Ovary (tissue), 9 donors: ENCODE measurements around the gene TOMM22. TPM values are rescaled to one million over a fixed set of nuclear protein-coding genes. Genes with fewer than 3 reads are reported as not detected.

Source experiments
- DNase-seq, 5 donors: peaks; one replicate each; pipeline ENCODE4 v3.0.0-alpha.2; 2019 to 2020
- H3K27ac ChIP-seq, 2 donors: fragments of 200-600 bp; one replicate each; pipeline versions ENCODE4 v1.5.1 to v1.8.0; 2019 to 2022
- H3K27me3 ChIP-seq: fragments of 200-600 bp; one replicate; pipeline ENCODE4 v1.8.0; 2022
- H3K36me3 ChIP-seq: fragments of 200-600 bp; sonication (generic); one replicate; pipeline ENCODE4 v1.5.1; 2019
- H3K4me1 ChIP-seq: one replicate; pipeline ENCODE4 v1.8.1; 2013; ENCODE audit warnings: mild to moderate bottlenecking, moderate library complexity; ENCODE audit not compliant: insufficient read depth
- H3K4me3 ChIP-seq: fragments of 200-600 bp; sonication (generic); one replicate; pipeline ENCODE4 v1.5.1; 2017
- H3K9me3 ChIP-seq, 2 donors: fragments of 200-600 bp in 1 of 2; sonication (generic) in 1 of 2; one replicate each; pipeline versions ENCODE4 v1.5.1 to v1.8.1; 2013 to 2019; ENCODE audit warnings: mild to moderate bottlenecking in 1 of 2, moderate library complexity in 1 of 2
- EP300 ChIP-seq: sonication (generic); formaldehyde crosslinking; IDR thresholded peaks from one replicate; pipeline ENCODE4 v1.6.1; 2017; ENCODE audit warnings: antibody characterized with exemption
- POLR2A ChIP-seq: fragments of 450-650 bp; IDR thresholded peaks from one replicate; pipeline ENCODE4 v1.6.1; 2017; ENCODE audit warnings: antibody characterized with exemption, mild to moderate bottlenecking, moderate library complexity
- WGBS, 3 donors: extraction: QIAGEN DNeasy Blood & Tissue Kit in 1 of 3; methylation state at CpG; one replicate each; pipeline versions ENCODE4 v1.1.5 to v1.1.7; 2013 to 2017; 5-methylcytosine and 5-hydroxymethylcytosine counted together
- intact Hi-C, 4 donors: fragments of 100-400 bp; cut with DNase I; formaldehyde crosslinking; loops; one replicate each; pipeline versions ENCODE4 v1.11.0 to v1.15.1; 2022 to 2023
- polyA plus RNA-seq, 2 donors: library from polyadenylated mRNA; stranded (reverse); fragments of 200-250 nt in 1 of 2; fragments of 350-450 nt in 1 of 2; fragmentation: Illumina TruSeq in 1 of 2; extraction: RNeasy Lipid Tissue Mini Kit (QIAGEN cat#74804) in 1 of 2; gene quantifications; one replicate each; pipeline ENCODE4 v1.2.3, GENCODE V29; 2013 to 2014
- total RNA-seq, 7 donors: library from RNA; depleted of rRNA in 2 of 7; stranded (reverse); fragments of >200 nt in 2 of 7; fragmentation: NEBNext Ultra II Directional in 3 of 7; extraction: Animal tissue kit (Norgen Biotek cat#: 25700) in 3 of 7; gene quantifications; one replicate each; pipeline versions ENCODE4 v1.1.0 to v1.2.4, GENCODE V29; 2016 to 2023
- TF ChIP-seq, protein P1 (sequence below), 3 donors: fragments of 450-650 bp in 2 of 3; fragments of 200-600 bp in 1 of 3; IDR thresholded peaks; one replicate each; pipeline versions ENCODE4 v1.5.1 to v1.8.0; 2016 to 2022; ENCODE audit warnings: antibody characterized with exemption in 3 of 3, mild to moderate bottlenecking in 1 of 3
- donor health status: DM: no; HTN: no; CAD: no; lungs with moderate emphysema.
- donor health status: DM: no; HTN: no; CAD: no.
- donor health status: Bipolar disorder and iron deficiency.
- donor health status: DM: yes; HTN: yes; CAD: no.
- donor health status: DM: no; HTN: no; CAD: no.
- donor health status: DM: yes; HTN: yes; CAD: no.

The TOMM22 gene
- total and polyA plus RNA-seq, 9 donors, result 30.0 to 96.3 (median 57.7) TPM

DNA sequence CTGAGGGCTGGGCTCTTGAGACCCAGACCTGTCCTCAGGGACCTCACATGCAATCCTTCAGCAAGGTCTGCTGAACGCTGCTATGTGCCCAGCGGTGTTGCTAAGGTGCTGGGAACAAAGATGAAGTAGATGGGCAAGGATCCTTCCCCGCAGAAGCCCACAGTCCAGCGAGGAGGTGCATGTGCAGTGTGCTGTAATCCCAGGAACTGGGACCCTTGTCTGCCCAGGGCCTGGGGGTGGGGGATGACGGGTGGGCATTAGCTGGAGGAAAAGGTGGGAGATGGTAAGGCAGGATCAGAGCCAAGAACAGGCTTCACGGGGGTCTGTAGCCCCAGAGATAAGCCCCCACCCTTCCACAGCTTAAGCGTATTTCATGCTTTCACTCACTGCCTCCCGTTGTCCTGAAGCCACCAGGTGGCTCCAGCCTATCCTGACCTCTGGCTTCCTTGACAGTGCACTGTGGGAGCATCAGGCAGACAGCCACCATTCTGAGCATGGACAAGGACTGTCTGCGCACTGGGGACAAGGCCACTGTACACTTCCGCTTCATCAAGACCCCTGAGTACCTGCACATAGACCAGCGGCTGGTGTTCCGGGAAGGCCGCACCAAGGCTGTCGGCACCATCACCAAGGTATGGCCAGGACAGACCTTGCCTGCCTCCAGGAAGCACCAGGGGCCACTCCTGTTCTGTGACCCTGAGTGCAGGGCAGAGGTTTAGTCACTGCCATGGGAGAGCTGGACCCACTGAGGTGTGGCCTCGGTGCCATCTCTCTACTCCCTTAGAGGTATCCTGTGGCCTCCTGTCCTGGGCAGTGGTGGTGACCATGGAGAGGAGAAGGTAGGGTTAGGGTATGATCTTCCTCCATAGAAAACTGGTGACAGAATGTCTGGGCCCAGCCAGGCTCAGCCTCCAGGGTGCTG is 46.0 kb downstream of the TOMM22 start:
- Histone ChIP-seq H3K36me3 (no peaks in the 10 kb centered on the region), H3K4me3 (no peak overlapping the region), H3K9me3 (no peaks in the 10 kb centered on the region), H3K27me3 (no peaks in the 10 kb centered on the region), H3K4me1 (peaks cover 4% of the 10 kb centered on the region), H3K27ac (no peak overlapping the region)
- intact Hi-C loops, result no loop called here
- peak in 3 of 5 donors; percentile 8 to 27 (median 17) for DNase-seq
- 90 to 91% (median 91%) methylated on average over 15 of the region's 15 CpGs for WGBS, 3 donors
- TF ChIP-seq, protein P1, sequence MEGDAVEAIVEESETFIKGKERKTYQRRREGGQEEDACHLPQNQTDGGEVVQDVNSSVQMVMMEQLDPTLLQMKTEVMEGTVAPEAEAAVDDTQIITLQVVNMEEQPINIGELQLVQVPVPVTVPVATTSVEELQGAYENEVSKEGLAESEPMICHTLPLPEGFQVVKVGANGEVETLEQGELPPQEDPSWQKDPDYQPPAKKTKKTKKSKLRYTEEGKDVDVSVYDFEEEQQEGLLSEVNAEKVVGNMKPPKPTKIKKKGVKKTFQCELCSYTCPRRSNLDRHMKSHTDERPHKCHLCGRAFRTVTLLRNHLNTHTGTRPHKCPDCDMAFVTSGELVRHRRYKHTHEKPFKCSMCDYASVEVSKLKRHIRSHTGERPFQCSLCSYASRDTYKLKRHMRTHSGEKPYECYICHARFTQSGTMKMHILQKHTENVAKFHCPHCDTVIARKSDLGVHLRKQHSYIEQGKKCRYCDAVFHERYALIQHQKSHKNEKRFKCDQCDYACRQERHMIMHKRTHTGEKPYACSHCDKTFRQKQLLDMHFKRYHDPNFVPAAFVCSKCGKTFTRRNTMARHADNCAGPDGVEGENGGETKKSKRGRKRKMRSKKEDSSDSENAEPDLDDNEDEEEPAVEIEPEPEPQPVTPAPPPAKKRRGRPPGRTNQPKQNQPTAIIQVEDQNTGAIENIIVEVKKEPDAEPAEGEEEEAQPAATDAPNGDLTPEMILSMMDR (IDR thresholded peaks at IDR 0.05), result no peak
- TF ChIP-seq POLR2A (no peak), EP300 (no peak)

DNA sequence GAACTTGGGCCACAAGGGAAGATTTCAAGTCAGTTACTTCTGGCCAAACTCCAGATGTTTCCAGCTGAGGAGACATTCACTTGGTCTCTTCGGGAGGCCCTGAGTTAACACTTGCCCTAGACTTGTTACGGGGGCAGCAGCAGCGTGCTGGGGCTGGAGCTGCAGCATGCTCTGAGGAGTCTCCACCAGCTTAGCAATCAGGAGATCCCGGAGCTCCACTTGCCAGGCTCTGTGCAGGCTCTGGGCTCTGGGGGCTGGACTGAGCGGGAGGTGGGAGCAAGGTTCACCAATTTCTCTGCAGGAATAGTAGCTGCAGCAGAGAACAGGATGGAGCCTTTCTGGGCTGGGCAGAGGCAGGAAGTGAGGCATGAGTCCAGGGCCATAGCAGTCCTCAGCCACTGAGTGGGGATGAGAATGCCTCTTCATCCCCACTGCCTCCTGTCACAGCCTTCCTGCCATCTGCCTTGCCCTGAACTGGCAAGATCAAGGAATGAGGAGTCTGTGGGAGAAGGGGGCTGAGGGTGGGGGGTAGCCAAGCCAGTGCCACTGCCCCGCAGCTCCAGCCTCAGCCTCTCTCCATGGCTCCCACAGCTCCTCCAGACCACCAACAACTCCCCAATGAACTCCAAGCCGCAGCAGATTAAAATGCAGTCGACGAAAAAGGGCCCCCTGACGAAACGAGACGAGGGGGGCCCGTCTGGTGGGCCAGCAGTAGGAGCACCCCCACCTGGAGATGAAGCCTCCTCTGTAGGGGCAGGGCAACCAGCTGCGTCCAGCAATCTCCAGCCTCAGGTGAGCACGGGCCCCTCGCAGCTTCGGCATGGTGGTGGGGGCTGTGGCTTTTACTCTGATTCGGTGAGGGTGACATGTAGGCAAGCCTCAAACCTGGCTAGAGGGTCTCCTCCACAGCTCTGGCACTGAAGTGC is 47.4 kb downstream of the TOMM22 start:
- H3K4me1 ChIP-seq, result peaks cover 17% of the 10 kb centered on the region
- no peak overlapping the region for H3K27ac ChIP-seq
- intact Hi-C loops, result no loop called here
- H3K4me3 ChIP-seq, result no peak overlapping the region
- no peaks in the 10 kb centered on the region for H3K36me3 ChIP-seq
- no peaks in the 10 kb centered on the region for H3K27me3 ChIP-seq
- no peaks in the 10 kb centered on the region for H3K9me3 ChIP-seq
- TF ChIP-seq EP300 (no peak), POLR2A (no peak)
- TF ChIP-seq, protein P1 (IDR thresholded peaks at IDR 0.05), result no peak
- DNase-seq, result peak in 2 of 5 donors; percentile 13 to 30
- 82 to 87% (median 87%) methylated on average over 18 of the region's 18 CpGs for WGBS, 3 donors

- DNase-seq, result no peak
- TF ChIP-seq POLR2A (no peak), EP300 (no peak)
- TF ChIP-seq, protein P1 (IDR thresholded peaks at IDR 0.05), result no peak
- no peak overlapping the region for H3K4me3 ChIP-seq
- intact Hi-C loops, result no loop called here
- WGBS, 3 donors, result 88 to 94% (median 94%) methylated on average over 6 of the region's 6 CpGs
- H3K4me1 ChIP-seq, result peaks cover 20% of the 10 kb centered on the region
- no peaks in the 10 kb centered on the region for H3K27me3 ChIP-seq
- H3K27ac ChIP-seq, result no peak overlapping the region
- H3K9me3 ChIP-seq, result no peaks in the 10 kb centered on the region
- no peaks in the 10 kb centered on the region for H3K36me3 ChIP-seq
These were observed 48.2 kb downstream of the TOMM22 start for GRCh38 chr22:38729946-38730345.

DNA sequence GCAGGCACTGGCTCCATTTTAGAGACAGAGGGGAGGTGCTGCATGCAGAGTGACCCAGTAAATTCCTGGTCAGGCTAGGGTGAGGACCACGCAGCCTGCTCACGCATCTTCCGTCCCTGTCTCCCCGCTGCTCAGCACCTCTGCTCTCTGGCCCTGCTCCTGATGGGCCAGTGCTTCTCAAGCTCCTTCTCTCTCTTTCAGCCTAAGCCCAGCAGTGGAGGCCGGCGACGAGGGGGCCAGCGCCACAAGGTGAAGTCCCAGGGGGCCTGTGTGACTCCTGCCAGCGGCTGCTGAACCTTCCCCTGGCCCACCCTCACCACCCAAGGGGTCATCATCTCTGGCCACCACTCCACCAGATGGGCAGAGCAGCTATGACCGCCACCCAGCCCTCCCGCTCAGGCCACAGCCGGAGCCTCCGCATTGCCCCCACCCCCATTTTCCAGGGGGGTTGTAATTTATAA is 48.7 kb downstream of the TOMM22 start:
- intact Hi-C loops, result no loop called here
- no peak overlapping the region for H3K4me3 ChIP-seq
- H3K36me3 ChIP-seq, result no peaks in the 10 kb centered on the region
- H3K27ac ChIP-seq, result no peak overlapping the region
- DNase-seq, result peak in 2 of 5 donors; percentile 23 to 38
- H3K27me3 ChIP-seq, result no peaks in the 10 kb centered on the region
- H3K9me3 ChIP-seq, result no peaks in the 10 kb centered on the region
- peaks cover 20% of the 10 kb centered on the region for H3K4me1 ChIP-seq
- TF ChIP-seq EP300 (no peak), POLR2A (no peak)
- TF ChIP-seq, protein P1 (IDR thresholded peaks at IDR 0.05), result no peak
- 85 to 88% (median 88%) methylated on average over 13 of the region's 13 CpGs for WGBS, 3 donors
